ENCODE measurements around the gene DRAM1. TPM values are rescaled to one million over a fixed set of nuclear protein-coding genes. Genes with fewer than 3 reads are reported as not detected.

Gene DRAM1
- 3.0 and 7.5 TPM in 2 replicates for total RNA-seq

GRCh38 chr12:101876861-101877805 lies at the start of gene DRAM1:
TSS of gene DRAM1 (plus strand) at chr12:101877580. CDS start at chr12:101877790, 210 bp downstream.

DNA sequence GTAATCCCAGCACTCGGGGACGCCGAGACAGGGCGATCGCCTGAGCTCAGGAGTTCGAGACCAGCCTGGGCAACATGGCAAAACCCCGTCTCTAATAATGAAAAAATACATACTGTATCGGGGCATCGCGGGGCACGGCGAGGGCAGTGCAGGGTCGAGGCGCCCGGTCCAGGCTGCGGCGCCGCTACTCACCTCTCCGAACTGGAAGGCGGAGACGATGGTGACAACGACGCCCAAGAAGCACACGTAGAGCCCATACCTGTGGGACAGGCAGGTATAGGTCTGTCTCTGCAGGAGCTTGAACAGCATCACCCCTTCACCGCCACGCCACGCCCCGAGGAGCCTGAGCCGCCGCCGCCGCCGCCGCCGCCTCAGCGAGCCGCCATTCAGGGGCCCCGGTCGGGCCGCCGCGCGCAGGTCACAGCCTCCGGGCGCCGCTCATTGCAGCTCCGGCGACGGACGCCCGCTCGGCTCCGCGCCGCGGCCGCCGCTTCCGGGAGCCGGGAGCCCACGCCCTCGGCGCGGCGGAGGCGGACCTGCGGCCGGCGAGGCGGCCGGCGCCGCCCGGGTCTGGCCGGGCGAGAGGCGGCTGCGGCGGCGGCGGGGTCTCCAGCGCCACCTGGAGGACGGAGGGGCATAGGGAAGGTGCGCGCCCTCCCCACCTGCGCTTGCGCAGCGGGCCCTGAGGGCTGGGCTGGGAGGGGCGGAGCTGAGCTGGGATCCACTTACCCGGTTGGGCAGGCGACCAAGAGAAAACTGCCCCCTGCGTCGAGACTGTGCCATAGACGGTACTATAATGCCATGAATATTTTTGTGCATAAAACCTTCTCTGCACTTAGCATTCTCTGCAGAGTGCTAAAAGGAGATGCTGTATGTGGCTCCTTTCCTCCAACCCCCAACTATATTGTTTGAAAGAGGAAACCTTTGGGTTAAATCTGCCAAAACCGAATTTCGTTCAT lies 46.7 kb upstream of the DRAM1 start, which contains the start of gene GNPTAB:
GNPTAB (minus strand) TSS at position 593 of the 959 bp plus-strand sequence; CDS start at position 309, 284 bp downstream.

Other genes starting within 250 kb of the DRAM1 start
- 10.2 and 15.5 TPM in 2 replicates for gene CHPT1, start 179.9 kb upstream of the DRAM1 start, total RNA-seq
- not detected in 2 replicates for gene SYCP3, start 138.1 kb upstream of the DRAM1 start, total RNA-seq
- 12.8 and 20.0 TPM in 2 replicates for gene GNPTAB, start 46.6 kb upstream of the DRAM1 start, total RNA-seq
- 31.6 and 57.7 TPM in 2 replicates for gene WASHC3, start 184.4 kb downstream of the DRAM1 start, total RNA-seq
- gene NUP37, start 242.5 kb downstream of the DRAM1 start, total RNA-seq: 39.7 and 49.9 TPM in 2 replicates
- gene PARPBP, start 242.6 kb downstream of the DRAM1 start, total RNA-seq: 5.8 and 10.5 TPM in 2 replicates

Data from airway epithelial cell (primary cell).